ENCODE measurements around the gene UBR4.

DNA sequence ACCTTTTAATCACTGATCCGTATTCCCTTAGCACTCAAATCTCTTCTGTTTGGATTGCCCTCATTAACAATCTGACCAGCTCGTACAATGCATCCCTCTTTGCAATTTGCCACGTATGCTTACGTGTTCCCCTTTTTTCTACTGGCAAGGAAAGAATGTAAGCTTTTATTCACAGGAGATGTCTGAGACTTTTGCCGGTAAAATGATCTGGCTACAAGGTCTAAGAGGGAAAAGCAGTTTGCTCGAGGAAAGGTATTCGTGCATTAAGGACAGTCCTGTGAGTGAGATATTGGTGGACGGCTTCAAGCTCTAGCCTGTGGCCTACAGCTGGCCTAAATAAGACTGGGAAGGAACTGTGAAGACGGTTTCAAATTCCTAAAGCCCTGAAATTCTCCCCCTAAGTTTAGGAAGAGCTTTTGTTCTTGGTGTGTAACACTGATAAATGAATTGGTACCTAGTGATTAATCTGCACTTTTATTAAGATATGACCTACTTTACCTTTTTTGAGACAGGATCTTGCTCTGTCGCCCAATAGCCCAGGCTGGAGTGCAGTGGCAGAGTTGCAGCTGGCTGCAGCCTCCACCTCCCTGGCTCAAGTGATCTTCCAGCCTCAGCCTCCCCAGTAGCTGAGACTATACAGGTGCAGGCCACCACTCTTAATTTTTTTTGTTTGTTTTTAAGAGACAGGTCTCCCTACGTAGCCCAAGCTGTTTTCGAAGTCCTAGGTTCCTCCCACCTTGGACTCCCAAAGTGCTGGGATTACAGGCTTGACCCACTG, 895 bp upstream of the UBR4 start:
- TF ChIP-seq, protein P1, sequence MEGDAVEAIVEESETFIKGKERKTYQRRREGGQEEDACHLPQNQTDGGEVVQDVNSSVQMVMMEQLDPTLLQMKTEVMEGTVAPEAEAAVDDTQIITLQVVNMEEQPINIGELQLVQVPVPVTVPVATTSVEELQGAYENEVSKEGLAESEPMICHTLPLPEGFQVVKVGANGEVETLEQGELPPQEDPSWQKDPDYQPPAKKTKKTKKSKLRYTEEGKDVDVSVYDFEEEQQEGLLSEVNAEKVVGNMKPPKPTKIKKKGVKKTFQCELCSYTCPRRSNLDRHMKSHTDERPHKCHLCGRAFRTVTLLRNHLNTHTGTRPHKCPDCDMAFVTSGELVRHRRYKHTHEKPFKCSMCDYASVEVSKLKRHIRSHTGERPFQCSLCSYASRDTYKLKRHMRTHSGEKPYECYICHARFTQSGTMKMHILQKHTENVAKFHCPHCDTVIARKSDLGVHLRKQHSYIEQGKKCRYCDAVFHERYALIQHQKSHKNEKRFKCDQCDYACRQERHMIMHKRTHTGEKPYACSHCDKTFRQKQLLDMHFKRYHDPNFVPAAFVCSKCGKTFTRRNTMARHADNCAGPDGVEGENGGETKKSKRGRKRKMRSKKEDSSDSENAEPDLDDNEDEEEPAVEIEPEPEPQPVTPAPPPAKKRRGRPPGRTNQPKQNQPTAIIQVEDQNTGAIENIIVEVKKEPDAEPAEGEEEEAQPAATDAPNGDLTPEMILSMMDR (IDR thresholded peaks at IDR 0.05; ENCODE audit: poor library complexity), result no peak
- no peak for TF ChIP-seq EZH2phosphoT487 (IDR thresholded peaks at IDR 0.05; ENCODE audit: low read depth, severe bottlenecking, unreplicated experiment)
